HepG2 (cell line): Measurements from ENCODE around the gene CBLN3. TPM values are rescaled to one million over a fixed set of nuclear protein-coding genes. Genes with fewer than 3 reads are reported as not detected.

ENCODE experiments used
- ATF7-NPFF ChIP-seq: sonication (generic); formaldehyde crosslinking; IDR thresholded peaks from 2 replicates; pipeline ENCODE4 v1.8.1; 2023; ENCODE audit warnings: mild to moderate bottlenecking, low read depth, missing genetic modification reagents, moderate library complexity
- CCDC6 ChIP-seq: sonication (generic); formaldehyde crosslinking; IDR thresholded peaks from 2 replicates; pipeline ENCODE4 v1.8.1; 2022; ENCODE audit warnings: mild to moderate bottlenecking, missing genetic modification reagents, moderate library complexity
- CEBPG ChIP-seq: IDR thresholded peaks from 2 replicates; pipeline ENCODE4 v1.6.1; 2016
- CHD2 ChIP-seq: IDR thresholded peaks from 2 replicates; pipeline ENCODE4 v1.6.1; 2011; ENCODE audit warnings: low read depth, low read length, improper control_type of control experiment
- HNF4A ChIP-seq: sonication (generic); formaldehyde crosslinking; IDR thresholded peaks from 2 replicates; pipeline ENCODE4 v1.4.0; 2020; ENCODE audit warnings: missing genetic modification reagents
- IKZF1 ChIP-seq: fragments of 450-650 bp; IDR thresholded peaks from 2 replicates; pipeline ENCODE4 v1.7.1; 2016
- ISL2 ChIP-seq: sonication (generic); formaldehyde crosslinking; IDR thresholded peaks from 2 replicates; pipeline ENCODE4 v1.5.0; 2020; ENCODE audit warnings: missing genetic modification reagents
- NFYC ChIP-seq: IDR thresholded peaks from 2 replicates; pipeline ENCODE4 v1.6.1; 2016; ENCODE audit warnings: missing genetic modification reagents, missing compliant biosample characterization
- TEF ChIP-seq: sonication (generic); formaldehyde crosslinking; IDR thresholded peaks from 2 replicates; pipeline ENCODE4 v1.5.0; 2020; ENCODE audit warnings: missing genetic modification reagents
- THRA ChIP-seq: sonication (generic); formaldehyde crosslinking; IDR thresholded peaks from 2 replicates; pipeline ENCODE4 v1.4.0; 2020; ENCODE audit warnings: missing genetic modification reagents, borderline replicate concordance
- THYN1 ChIP-seq: sonication (generic); formaldehyde crosslinking; IDR thresholded peaks from 2 replicates; pipeline ENCODE4 v1.8.1; 2023; ENCODE audit warnings: low read depth, mild to moderate bottlenecking, moderate library complexity, missing genetic modification reagents, borderline replicate concordance
- ZBTB7A ChIP-seq: sonication (generic); formaldehyde crosslinking; IDR thresholded peaks from 2 replicates; pipeline ENCODE4 v1.8.0; 2022; ENCODE audit warnings: mild to moderate bottlenecking, missing genetic modification reagents
- ZNF274 ChIP-seq: sonication (generic); formaldehyde crosslinking; IDR thresholded peaks from 2 replicates; pipeline ENCODE4 v1.5.1; 2020; ENCODE audit warnings: mild to moderate bottlenecking, missing genetic modification reagents
- ZNF275 ChIP-seq: sonication (generic); formaldehyde crosslinking; IDR thresholded peaks from 2 replicates; pipeline ENCODE4 v1.8.0; 2022; ENCODE audit warnings: missing genetic modification reagents, mild to moderate bottlenecking, inconsistent platforms, borderline replicate concordance
- ZNF484 ChIP-seq: sonication (generic); formaldehyde crosslinking; IDR thresholded peaks from 2 replicates; pipeline ENCODE4 v1.5.1; 2020; ENCODE audit warnings: mild to moderate bottlenecking, low read depth, missing genetic modification reagents, borderline replicate concordance
- ZNF513 ChIP-seq: sonication (generic); formaldehyde crosslinking; conservative IDR thresholded peaks from 2 replicates; pipeline ENCODE4 v1.5.0; 2020; ENCODE audit warnings: missing genetic modification reagents
- ZNF747 ChIP-seq: sonication (generic); formaldehyde crosslinking; IDR thresholded peaks from 2 replicates; pipeline ENCODE4 v1.8.1; 2023; ENCODE audit warnings: missing genetic modification reagents, mild to moderate bottlenecking, borderline replicate concordance
- polyA plus RNA-seq, 8 experiments: library from polyadenylated mRNA; depleted of rRNA in 3 of 8; stranded (reverse) in 7 of 8; unstranded in 1 of 8; fragments of >200 nt; fragmentation: Illumina TruSeq in 4 of 8; extraction: Trizol in 4 of 8; gene quantifications; 2 replicates each; pipeline versions ENCODE4 v1.2.1 to v1.2.3, GENCODE V29; 2011 to 2016; ENCODE audit warnings: low read depth in 4 of 8, missing spikeins in 1 of 8, mixed read lengths in 1 of 8; ENCODE audit not compliant: insufficient read depth in 1 of 8
- total RNA-seq, 5 experiments: library from RNA; depleted of rRNA; stranded (reverse); fragments of >200 nt; fragmentation: Illumina TruSeq; extraction: Trizol; gene quantifications; 2 replicates each; pipeline ENCODE4 v1.2.3, GENCODE V29; 2016; ENCODE audit warnings: low read depth in 1 of 5
- TF ChIP-seq, protein P1 (sequence below): IDR thresholded peaks from 2 replicates; pipeline ENCODE4 v1.6.1; 2018; ENCODE audit warnings: missing genetic modification reagents
- TF ChIP-seq, protein P2 (sequence below), 2 experiments: sonication (generic) in 1 of 2; formaldehyde crosslinking in 1 of 2; IDR thresholded peaks; 2 replicates each; pipeline versions ENCODE4 v1.5.1 to v1.6.1; 2011 to 2020; ENCODE audit warnings: borderline replicate concordance in 1 of 2, low read depth in 1 of 2, low read length in 1 of 2, mild to moderate bottlenecking in 1 of 2, missing genetic modification reagents in 1 of 2, moderate library complexity in 1 of 2

CBLN3 gene
- total and polyA plus RNA-seq, 2 of the 13 experiments (the other 11 are each of a cell fraction or from before 2014, with no cell fraction given) = 0.66 to 0.98 TPM

DNA sequence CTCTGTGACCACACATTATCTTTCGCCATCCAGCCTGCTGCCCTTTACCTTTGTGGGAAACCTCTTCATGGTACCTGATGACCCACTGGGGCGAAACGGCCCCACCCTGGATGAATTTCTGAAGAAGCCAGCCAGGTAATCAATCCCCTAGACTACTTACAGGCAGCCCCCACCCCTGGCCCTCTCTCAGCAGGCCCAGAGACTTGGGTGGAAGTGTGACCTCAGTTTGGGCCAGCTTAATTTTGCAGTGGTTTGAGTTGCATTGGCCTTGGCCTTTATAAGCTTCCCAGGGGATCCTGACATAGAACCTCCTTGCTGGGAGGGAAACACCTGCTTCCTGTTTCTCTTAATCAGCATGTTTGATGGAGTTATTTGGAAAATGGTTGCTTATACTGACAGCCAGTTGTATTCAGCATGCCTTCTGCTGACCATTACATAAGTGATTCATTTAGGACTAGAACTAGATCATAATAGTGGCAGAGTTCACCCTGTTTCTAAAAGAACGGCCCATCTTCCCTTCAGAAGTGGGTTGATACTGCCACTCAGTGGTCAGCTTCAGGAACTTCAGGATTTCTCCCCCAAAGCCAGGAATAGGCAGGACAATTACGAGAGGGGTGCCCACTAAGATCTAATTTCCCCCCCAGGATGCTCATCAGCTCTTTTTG lies 7.0 kb upstream of the CBLN3 start (continued):
- no peak for TF ChIP-seq ZNF275 (CRISPR knock-in tag)
- no peak for TF ChIP-seq CCDC6 (CRISPR knock-in tag)
- TF ChIP-seq, protein P1, sequence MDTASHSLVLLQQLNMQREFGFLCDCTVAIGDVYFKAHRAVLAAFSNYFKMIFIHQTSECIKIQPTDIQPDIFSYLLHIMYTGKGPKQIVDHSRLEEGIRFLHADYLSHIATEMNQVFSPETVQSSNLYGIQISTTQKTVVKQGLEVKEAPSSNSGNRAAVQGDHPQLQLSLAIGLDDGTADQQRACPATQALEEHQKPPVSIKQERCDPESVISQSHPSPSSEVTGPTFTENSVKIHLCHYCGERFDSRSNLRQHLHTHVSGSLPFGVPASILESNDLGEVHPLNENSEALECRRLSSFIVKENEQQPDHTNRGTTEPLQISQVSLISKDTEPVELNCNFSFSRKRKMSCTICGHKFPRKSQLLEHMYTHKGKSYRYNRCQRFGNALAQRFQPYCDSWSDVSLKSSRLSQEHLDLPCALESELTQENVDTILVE (CRISPR knock-in tag) = peak; percentile 57; the same call in 1 of the 2 replicates
- peak; percentile 60; the same call in 1 of the 2 replicates for TF ChIP-seq TEF (CRISPR knock-in tag)
- no peak for TF ChIP-seq THYN1
- peak; percentile 50; the same call in 1 of the 2 replicates for TF ChIP-seq ATF7-NPFF (CRISPR knock-in tag)
- no peak for TF ChIP-seq ZBTB7A (CRISPR knock-in tag)
- no peak; the same call in 1 of the 2 replicates for TF ChIP-seq ZNF274 (CRISPR knock-in tag)
- no peak for TF ChIP-seq ZNF747
- TF ChIP-seq THRA (CRISPR knock-in tag) = peak; percentile 69
- TF ChIP-seq CEBPG (CRISPR knock-in tag) = no peak
- TF ChIP-seq ISL2 (CRISPR knock-in tag) = peak; percentile 49; the same call in 1 of the 2 replicates
- TF ChIP-seq CHD2 = no peak
- TF ChIP-seq, protein P2, sequence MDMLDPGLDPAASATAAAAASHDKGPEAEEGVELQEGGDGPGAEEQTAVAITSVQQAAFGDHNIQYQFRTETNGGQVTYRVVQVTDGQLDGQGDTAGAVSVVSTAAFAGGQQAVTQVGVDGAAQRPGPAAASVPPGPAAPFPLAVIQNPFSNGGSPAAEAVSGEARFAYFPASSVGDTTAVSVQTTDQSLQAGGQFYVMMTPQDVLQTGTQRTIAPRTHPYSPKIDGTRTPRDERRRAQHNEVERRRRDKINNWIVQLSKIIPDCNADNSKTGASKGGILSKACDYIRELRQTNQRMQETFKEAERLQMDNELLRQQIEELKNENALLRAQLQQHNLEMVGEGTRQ (IDR thresholded peaks at IDR 0.05; ENCODE audit: low read depth, low read length) = 0 out of 2 replicates have a peak, but pooled peaks have one; percentile 15
- TF ChIP-seq, protein P2 (CRISPR knock-in tag; IDR thresholded peaks at IDR 0.05; ENCODE audit: borderline replicate concordance) = no peak
- no peak for TF ChIP-seq NFYC (CRISPR knock-in tag)
- no peak for TF ChIP-seq ZNF513 (CRISPR knock-in tag)
- TF ChIP-seq ZNF484 = no peak
- no peak for TF ChIP-seq IKZF1
- TF ChIP-seq HNF4A = peak; percentile 46
